HG02884 (cell line): ENCODE data around the gene C1QTNF8.
"Not testable (repeated sequence)": the region's sequence is repeated elsewhere in the genome, so short reads cannot be mapped to it uniquely, and the experiment has no call there.

Experiments used
- ATAC-seq: cut with Tn5 transposase; IDR thresholded peaks from one replicate; pipeline ENCODE4 v1.9.1; 2021; ENCODE audit warnings: mild to moderate bottlenecking, moderate library complexity; ENCODE audit not compliant: unreplicated experiment

Gene C1QTNF8

DNA sequence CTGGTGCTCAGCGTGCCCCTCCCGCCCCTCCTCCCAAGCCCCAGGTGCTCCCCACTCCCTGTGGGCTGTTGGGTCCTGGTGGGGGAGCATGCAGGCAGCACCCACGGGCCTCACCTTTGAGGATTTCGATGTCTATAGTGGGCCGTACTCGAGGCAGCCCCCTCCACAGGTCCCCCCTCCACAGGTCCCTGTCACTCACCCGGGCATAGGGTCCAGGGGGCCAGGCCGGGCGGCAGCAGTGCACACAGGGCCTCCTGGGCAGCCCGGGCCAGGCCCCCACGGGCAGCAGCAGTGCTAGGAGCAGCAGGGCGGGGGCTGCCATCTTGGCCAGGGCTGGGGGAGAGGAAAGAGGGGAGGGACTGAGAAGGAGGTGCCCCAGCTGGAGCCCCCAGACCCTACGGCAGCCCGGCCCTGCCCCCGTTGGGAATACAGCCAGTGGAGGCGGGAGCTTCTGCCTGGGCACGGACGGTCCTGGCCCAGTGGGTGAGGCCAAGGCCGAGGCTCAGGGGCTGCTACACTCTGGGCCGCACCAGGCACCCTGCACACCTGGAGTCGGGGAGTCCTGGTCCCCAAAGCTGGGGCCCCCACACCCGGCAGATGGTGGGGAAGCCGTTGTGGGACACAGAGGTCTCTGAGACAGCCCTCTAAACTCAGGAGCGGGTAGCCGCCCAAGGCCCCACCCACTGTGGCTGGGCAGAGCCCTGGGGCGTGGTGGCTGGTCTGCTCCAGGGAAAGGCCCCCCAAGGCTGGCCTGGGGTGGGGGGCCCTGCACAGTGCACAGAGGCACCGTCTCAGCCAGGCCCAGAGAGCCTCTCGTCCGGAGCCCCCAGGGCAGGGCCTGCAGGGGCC, 1.2 kb downstream of the C1QTNF8 start:
- no peak for ATAC-seq

DNA sequence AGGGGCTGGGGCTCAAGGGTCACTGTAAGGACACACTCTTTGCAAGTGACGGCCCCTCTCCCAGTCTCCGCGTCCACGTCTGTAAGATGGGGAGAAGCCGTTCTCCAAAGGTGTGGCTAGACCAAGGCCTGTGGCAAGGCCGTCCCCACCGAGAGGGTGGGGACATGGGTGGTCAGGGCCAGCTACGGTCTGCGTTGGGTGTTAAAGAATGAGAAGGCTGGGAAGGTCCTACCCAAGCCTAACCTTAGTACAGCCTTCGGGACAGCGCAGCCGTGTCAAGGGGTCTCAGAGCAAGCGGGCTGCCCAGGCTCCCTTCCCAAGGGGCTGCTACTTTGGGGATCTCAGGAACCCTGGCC, 1.9 kb downstream of the C1QTNF8 start:
- ATAC-seq = no peak

- no peak for ATAC-seq
Observed at GRCh38 chr16:1093284-1094123, 2.5 kb downstream of the C1QTNF8 start.

DNA sequence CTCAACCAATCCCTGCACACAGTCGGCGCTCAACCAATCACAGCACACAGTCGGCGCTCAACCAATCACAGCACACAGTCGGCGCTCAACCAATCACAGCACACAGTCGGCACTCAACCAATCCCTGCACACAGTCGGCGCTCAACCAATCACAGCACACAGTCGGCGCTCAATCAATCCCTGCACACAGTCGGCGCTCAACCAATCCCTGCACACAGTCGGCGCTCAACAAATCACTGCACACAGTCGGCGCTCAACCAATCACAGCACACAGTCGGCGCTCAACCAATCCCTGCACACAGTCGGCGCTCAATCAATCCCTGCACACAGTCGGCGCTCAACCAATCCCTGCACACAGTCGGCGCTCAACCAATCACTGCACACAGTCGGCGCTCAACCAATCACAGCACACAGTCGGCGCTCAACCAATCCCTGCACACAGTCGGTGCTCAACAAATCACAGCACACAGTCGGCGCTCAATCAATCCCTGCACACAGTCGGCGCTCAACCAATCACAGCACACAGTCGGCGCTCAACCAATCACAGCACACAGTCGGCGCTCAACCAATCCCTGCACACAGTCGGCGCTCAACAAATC, 3.3 kb downstream of the C1QTNF8 start:
- ATAC-seq = not testable (repeated sequence)

GRCh38 chr16:1091992-1092552, 4.0 kb downstream of the C1QTNF8 start:
- no peak for ATAC-seq

GRCh38 chr16:1090620-1091587, 5.1 kb downstream of the C1QTNF8 start:
- ATAC-seq = no peak

DNA sequence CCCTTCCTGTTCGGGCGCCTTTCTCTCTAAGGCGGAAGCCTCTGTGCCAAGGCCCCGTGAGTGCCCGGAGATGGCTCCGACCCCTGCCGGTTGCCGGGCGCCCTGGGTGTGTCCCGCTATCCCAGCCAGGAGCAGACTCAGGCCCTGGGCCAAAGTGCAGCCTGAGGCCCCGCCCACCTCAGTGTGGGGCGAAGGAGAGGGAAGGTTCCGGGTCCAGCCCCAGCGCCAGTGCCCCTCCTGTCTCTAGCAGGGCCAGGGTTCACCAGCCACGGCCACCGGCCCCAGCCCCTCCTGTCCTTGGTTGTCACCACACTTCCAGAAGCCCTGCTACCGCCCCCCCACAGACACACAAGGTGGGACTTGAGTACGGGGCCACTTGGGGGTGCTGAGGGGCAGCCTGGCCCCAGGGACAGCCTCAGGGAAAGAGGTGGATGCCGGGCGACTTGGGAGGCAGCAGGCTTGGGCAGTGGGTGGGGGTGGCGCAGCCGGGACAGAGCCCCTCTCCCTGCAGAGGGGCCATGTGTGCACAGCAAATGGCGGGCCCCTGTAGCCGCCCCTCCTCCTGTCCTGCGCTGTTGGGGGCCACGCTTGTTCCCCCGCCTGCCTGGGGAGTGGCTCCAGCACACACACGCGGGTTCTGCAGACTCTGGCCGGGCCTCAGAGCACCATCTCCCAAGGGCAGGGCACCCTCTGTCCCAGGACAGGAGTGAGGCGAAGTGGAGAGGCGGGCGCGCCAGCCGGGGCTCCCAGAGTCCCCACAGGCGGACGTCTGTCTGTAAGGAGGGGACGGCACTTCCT, 6.0 kb downstream of the C1QTNF8 start:
- ATAC-seq = no peak

DNA sequence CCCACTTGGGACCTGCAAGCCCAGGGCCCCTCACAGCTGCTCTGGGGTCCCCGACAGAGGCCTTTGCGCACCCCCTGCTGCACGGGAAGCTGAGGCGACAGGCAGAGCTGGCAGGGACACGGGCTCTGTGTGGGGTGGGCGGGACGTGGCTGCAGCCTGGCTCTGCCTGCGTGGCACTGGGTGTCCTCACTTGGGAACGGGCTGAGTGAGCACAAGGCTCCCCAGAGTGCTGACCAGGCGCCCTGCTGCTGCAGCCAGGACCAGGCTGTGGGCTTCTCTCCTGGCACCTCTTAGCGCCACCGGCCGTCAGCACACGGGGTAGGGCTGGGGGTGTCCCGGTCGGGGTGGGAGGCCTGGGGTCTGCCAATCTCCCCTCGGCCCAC, 6.6 kb downstream of the C1QTNF8 start:
- ATAC-seq = no peak

GRCh38 chr16:1088295-1089170, 7.5 kb downstream of the C1QTNF8 start:
- no peak for ATAC-seq

GRCh38 chr16:1086443-1086842, 9.6 kb downstream of the C1QTNF8 start:
- ATAC-seq = not testable (repeated sequence)

GRCh38 chr16:1084971-1085370, 11.1 kb downstream of the C1QTNF8 start:
- ATAC-seq = no peak

- ATAC-seq = no peak
Observed at GRCh38 chr16:1082952-1083675, 12.9 kb downstream of the C1QTNF8 start.

DNA sequence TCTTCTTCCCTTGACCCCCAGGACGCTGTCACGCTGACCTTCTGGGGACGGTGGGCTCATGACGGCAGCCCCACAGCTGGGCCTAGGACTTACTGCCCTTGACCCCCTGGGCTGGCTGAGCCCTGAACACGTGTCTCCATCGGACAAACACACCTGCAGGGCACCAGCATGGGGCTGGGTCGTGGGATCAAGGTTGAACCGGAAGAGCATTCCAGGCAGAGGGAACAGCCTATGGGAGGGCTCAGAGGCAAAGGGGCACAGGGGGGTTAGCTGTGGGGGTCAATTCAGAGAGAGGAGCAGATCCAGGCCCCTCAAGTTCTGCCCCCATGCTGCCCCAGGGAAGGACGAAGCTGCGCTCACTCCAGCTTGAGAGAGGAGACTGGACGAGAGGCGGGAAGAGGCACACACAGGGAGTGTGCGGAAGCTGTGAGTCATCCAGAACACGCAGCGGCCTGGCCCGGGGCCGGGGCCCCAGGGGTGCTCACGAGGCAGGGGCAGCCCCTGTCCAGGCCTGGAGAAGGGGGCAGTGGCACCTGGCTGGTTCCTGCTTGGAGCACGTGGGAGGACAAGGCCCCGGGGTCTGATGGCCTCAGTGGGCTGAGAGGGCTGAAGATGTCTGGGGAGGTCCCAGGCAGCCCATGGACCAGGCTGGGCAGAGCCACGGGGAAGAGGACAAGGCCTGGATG, 13.6 kb downstream of the C1QTNF8 start:
- no peak for ATAC-seq

DNA sequence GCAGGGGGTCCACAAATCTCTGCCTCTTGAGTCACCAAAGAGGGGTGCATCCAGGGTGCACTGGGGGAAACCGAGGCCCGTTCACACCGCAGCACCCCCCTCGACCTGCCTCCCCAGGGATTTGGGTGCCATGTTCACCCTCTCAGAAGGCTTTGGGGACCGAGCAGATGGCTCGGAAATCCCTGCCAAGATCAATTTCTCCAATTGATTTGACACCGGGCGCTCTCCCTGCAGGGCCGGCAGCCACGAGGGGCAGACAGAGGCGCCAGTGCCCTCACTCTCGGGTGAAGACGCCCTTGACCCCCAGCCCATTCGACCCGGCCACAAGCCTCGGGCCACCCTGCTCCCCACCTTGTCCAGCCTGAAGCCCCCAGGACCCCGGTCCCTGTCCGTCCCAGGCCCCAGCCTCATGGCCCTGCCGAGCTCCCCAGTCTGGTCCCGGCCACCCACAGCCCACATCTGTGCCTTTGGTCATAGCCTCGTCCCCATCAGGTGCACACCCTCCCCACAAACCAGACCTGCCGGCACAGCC, 14.2 kb downstream of the C1QTNF8 start:
- no peak for ATAC-seq

GRCh38 chr16:1080801-1081733, 15.0 kb downstream of the C1QTNF8 start:
- no peak for ATAC-seq
